H1 (cell line): ENCODE data around the gene PLEKHG5. TPM values are rescaled to one million over a fixed set of nuclear protein-coding genes. Genes with fewer than 3 reads are reported as not detected.

ENCODE experiments used
- CHD1 ChIP-seq: IDR thresholded peaks from 2 replicates; pipeline ENCODE4 v1.6.1; 2012; ENCODE audit warnings: low read depth, low read length, improper control_type of control experiment
- JUND ChIP-seq: IDR thresholded peaks from 2 replicates; pipeline ENCODE4 v1.6.1; 2011; ENCODE audit warnings: mild to moderate bottlenecking, improper control_type of control experiment, low read length
- MAFK ChIP-seq: IDR thresholded peaks from 2 replicates; pipeline ENCODE4 v1.6.1; 2012; ENCODE audit warnings: low read depth, mild to moderate bottlenecking, improper control_type of control experiment, low read length
- RFX5 ChIP-seq: IDR thresholded peaks from 2 replicates; pipeline ENCODE4 v1.6.1; 2011; ENCODE audit warnings: low read depth, low read length, improper control_type of control experiment, borderline replicate concordance
- TAF1 ChIP-seq: IDR thresholded peaks from 2 replicates; pipeline ENCODE4 v1.6.1; 2011; ENCODE audit warnings: mild to moderate bottlenecking, low read depth, low read length
- TAF7 ChIP-seq: optimal IDR thresholded peaks from 2 replicates; pipeline ENCODE3; 2011; ENCODE audit warnings: low read depth, mild to moderate bottlenecking, inconsistent platforms, low read length, moderate library complexity, borderline replicate concordance
- polyA plus RNA-seq, 7 experiments: library from polyadenylated mRNA; depleted of rRNA in 3 of 7; stranded (reverse) in 5 of 7; unstranded in 2 of 7; fragments of >200 nt in 5 of 7; fragments of 200-250 nt in 2 of 7; gene quantifications; 1 replicate in 5 of 7; 2 replicates in 1 of 7; 4 replicates in 1 of 7; pipeline versions ENCODE4 v1.2.1 to v1.2.3, GENCODE V29; 2011 to 2013; ENCODE audit warnings: missing spikeins in 2 of 7, mixed read lengths in 2 of 7
- total RNA-seq: library from RNA; stranded (reverse); fragmentation: NEBNext Ultra II Directional; extraction: Animal tissue kit (Norgen Biotek cat#: 25700); gene quantifications from 2 replicates; pipeline ENCODE4 v1.2.1, GENCODE V29; 2021

Gene PLEKHG5
- total and polyA plus RNA-seq, 2 of the 8 experiments (the other 6 are each of a cell fraction or from before 2014, with no cell fraction given), result 10.4 to 13.8 TPM

DNA sequence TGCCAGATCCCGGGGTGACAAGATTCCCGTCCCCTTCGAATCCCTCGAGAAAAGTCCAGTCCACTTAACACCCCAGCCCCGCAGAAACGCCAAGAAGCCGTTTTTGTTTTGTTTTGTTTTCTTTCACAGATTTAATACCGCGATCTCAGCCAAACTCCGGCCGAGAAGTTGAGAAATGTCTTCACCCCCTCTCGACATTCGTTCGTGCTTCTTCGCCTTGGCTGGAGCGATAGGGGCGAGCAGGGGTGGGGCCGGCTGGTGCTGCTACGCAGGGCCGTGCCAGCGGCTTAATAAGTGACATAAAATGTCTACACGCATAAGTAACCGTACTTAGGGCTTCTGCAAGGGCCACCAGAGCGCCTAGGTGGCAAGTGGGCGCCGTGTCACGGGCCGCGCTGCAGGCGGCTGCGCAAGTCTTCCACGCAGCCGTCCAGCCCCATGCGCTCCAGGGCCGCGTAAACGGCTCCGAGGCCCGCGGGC, 30.4 kb downstream of the PLEKHG5 start (continued):
- TF ChIP-seq RFX5 (no peak), CHD1 (no peak), TAF1 (no peak), JUND (no peak), MAFK (no peak), TAF7 (no peak)
